Activated naive CD4-positive, alpha-beta T cell treated with anti-CD3 and anti-CD28 coated beads for 36 hours (primary cell): ENCODE data around the gene BMP2. TPM values are rescaled to one million over a fixed set of nuclear protein-coding genes. Genes with fewer than 3 reads are reported as not detected.

Source experiments
- CTCF ChIA-PET: fragments of 350-600 bp; sonication (Branson Sonifier 250); formaldehyde crosslinking; loops from one replicate; lab custom pipeline; 2021; ENCODE audit warnings: antibody characterized with exemption; lab: Charles Lee
- DNase-seq: peaks from one replicate; pipeline ENCODE4 v3.0.0-alpha.2; 2020
- H3K27ac Mint-ChIP-seq: one replicate; pipeline ENCODE4 v1.8.0; 2021; ENCODE audit warnings: mild to moderate bottlenecking, mixed read lengths
- H3K27me3 Mint-ChIP-seq: one replicate; pipeline ENCODE4 v1.8.0; 2021; ENCODE audit warnings: low read depth, mixed read lengths
- H3K36me3 Mint-ChIP-seq: one replicate; pipeline ENCODE4 v1.8.0; 2021; ENCODE audit warnings: low read depth, mixed read lengths
- H3K4me1 Mint-ChIP-seq: one replicate; pipeline ENCODE4 v1.8.0; 2021; ENCODE audit warnings: low read depth, mixed read lengths
- H3K4me3 Mint-ChIP-seq: one replicate; pipeline ENCODE4 v1.8.0; 2021; ENCODE audit warnings: mild to moderate bottlenecking, moderate library complexity, mixed read lengths
- H3K9me3 Mint-ChIP-seq: one replicate; pipeline ENCODE4 v1.8.0; 2021; ENCODE audit warnings: mixed read lengths
- intact Hi-C: fragments of 100-400 bp; cut with micrococcal nuclease; formaldehyde crosslinking; loops from one replicate; pipeline ENCODE4 v1.15.1; 2023
- total RNA-seq, 2 experiments: library from RNA; stranded (reverse); gene quantifications; one replicate each; pipeline ENCODE4 v1.2.3, GENCODE V29; 2021

BMP2 gene
- total RNA-seq = not detected

DNA sequence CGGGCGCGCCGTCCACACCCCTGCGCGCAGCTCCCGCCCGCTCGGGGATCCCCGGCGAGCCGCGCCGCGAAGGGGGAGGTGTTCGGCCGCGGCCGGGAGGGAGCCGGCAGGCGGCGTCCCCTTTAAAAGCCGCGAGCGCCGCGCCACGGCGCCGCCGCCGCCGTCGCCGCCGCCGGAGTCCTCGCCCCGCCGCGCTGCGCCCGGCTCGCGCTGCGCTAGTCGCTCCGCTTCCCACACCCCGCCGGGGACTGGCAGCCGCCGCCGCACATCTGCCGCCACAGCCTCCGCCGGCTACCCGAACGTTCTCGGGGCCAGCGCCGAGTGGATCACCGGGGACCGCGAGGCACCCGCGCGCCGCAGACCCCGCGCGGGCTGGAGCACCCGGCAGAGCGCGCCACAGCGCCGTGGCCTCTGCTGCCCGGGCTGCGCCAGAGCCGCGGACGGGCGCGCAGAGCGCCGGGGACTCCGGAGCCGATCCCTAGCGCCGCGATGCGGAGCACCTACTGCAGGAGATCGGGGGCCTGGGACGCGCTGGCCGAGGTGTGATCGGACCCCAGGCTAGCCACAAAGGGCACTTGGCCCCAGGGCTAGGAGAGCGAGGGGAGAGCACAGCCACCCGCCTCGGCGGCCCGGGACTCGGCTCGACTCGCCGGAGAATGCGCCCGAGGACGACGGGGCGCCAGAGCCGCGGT, at the start of gene BMP2:
BMP2 (plus strand) TSS at position 151 of the 692 bp plus-strand sequence. CDS start 2,441 bp downstream, outside the sequence.
- intact Hi-C loops = loop anchor here (2.0 to 5.0 kb wide), 2 partner anchors 519 to 1955 kb away; no protein-coding TSS in a partner anchor
- CTCF ChIA-PET = no interaction called here
- Mint-ChIP-seq H3K9me3 (no peaks in the 10 kb centered on the region), H3K27me3 (peaks cover 56% of the 10 kb centered on the region), H3K4me1 (peaks cover 8% of the 10 kb centered on the region), H3K36me3 (no peaks in the 10 kb centered on the region), H3K27ac (no peak within 1 kb of the TSS), H3K4me3 (no peak within 1 kb of the TSS)
- DNase-seq = no peak

DNA sequence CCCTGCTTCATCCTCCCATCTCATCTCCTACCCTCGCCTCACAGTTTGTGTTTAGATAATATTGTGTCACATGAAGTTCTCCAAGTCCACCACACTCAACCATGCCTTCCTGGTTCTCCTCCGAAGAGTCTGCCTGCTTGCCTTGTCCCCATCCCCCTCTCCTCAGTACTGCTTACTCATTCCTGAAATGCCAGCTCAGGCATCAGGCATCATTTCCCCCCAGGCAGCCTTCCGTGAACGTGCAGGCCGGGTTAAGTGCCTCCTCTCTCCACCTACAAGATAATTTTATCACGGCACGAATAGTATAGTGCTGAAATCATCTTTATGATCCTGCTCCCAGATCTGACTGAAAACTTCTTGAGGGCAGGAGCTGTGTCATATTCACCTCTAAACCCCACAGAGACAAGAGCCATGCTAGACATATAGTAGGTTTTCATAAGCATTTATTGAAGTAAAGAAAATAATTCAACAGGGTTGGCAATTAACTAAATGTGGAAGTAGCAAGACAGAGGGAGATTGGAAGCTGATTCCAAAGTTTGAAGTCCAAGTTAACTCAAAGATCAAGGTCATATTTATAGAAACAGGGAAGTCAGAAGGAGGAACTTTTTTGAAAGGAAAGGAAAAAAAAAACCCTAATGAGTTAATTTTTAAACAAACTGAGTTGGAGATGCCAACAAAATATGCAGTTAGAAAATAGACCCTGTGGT, 48.7 kb upstream of the BMP2 start:
- intact Hi-C loops = no loop called here
- DNase-seq = no peak
- CTCF ChIA-PET = no interaction called here
- Mint-ChIP-seq H3K4me3 (no peak overlapping the region), H3K27ac (no peak overlapping the region), H3K4me1 (no peaks in the 10 kb centered on the region), H3K9me3 (peaks cover 2% of the 10 kb centered on the region), H3K36me3 (no peaks in the 10 kb centered on the region), H3K27me3 (no peaks in the 10 kb centered on the region)

DNA sequence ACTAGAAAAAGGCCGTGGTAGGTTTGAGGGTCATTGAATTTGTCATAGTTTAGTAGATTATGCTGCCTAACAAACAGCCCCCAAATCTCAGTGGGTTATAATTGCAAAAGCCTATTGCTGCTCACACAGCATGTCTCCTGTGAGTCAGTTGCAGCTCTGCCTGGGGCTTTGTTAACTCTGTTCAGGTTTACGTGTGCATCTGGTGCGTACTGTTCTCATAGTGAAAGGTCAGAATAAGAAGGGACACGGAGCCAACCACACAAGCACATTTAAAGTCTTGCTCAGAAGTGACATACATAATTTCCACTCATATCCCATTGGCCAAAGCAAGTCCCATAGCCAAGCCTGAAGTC, 48.1 kb upstream of the BMP2 start:
- intact Hi-C loops = no loop called here
- CTCF ChIA-PET = no interaction called here
- H3K27ac Mint-ChIP-seq = no peak overlapping the region
- H3K4me3 Mint-ChIP-seq = no peak overlapping the region
- H3K9me3 Mint-ChIP-seq = peaks cover 2% of the 10 kb centered on the region
- H3K36me3 Mint-ChIP-seq = no peaks in the 10 kb centered on the region
- no peaks in the 10 kb centered on the region for H3K27me3 Mint-ChIP-seq
- no peaks in the 10 kb centered on the region for H3K4me1 Mint-ChIP-seq
- no peak for DNase-seq

DNA sequence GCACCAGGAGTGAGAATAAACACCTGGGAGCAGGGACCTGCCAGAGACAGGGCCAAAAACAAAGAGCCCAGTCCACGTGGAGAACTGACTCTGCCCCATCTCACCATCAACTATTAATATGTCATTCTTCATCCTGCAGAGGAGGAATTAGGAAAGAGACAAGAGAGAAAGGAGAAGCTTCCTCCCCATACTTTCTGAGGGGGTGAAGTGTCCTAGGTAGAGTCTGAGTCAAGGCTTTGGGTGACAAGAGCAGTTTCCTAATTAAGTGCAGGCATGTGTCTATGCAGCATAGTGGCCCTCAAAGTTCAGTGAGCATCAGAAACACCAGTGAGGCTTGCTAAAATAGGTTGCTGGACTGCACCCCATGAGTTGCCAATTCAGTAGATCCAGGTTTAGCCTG, 40.7 kb upstream of the BMP2 start:
- no peaks in the 10 kb centered on the region for H3K4me1 Mint-ChIP-seq
- H3K4me3 Mint-ChIP-seq = no peak overlapping the region
- no peaks in the 10 kb centered on the region for H3K27me3 Mint-ChIP-seq
- H3K36me3 Mint-ChIP-seq = no peaks in the 10 kb centered on the region
- no peak overlapping the region for H3K27ac Mint-ChIP-seq
- DNase-seq = no peak
- peaks cover 1% of the 10 kb centered on the region for H3K9me3 Mint-ChIP-seq
- CTCF ChIA-PET = no interaction called here
- intact Hi-C loops = no loop called here

DNA sequence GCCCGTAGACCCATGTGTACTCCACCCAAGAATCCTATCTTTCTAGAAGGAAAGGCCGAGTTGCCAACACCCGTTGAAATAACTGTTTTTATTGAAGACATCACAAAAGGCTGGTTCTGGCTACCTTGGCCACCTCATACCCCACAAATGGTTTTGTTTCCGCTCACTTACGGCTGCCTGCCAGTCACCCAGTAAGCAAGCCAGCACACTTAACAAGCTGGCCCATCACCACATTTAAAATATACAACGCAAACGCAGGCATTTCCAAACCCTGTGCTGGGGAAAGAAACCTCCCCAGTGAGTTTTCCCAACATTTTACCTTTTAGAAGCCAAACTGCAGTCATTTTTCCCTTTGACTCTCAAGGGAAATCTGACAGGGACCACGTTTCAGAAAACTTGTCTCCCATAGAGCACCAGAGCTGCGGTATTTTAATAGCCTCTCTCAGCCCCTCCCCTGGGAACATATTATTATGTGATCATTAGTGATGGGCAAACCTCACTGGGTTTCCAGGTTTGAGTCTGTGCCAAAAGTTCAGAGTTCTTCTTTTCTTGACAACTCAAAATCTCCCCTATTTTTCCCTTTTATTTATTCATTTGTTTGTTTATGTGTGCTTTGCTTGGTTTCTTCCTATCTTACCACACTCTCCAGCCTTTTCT, 36.7 kb upstream of the BMP2 start:
- Mint-ChIP-seq H3K27me3 (no peaks in the 10 kb centered on the region), H3K4me1 (no peaks in the 10 kb centered on the region), H3K36me3 (no peaks in the 10 kb centered on the region), H3K27ac (no peak overlapping the region), H3K9me3 (peaks cover 2% of the 10 kb centered on the region), H3K4me3 (no peak overlapping the region)
- CTCF ChIA-PET = no interaction called here
- DNase-seq = no peak
- intact Hi-C loops = no loop called here

DNA sequence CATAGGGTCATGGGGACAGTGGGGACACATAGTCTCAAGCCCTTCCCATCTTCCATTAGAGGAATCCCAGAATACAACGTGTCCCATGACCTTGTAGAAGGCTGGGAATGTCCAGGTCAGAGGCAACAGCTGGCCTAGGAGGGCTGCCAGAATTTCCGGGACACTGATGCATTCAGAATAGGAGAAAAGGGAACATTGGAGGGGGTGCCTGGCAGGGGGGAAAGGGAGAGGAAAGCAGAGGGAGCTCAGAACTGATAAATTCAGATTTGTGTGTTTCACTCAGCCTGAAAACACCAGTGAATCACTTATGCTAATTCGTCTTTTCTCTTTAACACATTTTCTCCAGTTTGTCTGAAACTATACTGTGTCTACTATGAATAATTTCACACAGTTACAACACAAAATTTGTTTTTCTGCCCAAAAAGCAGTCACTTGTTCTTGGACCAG, 35.5 kb upstream of the BMP2 start:
- H3K4me3 Mint-ChIP-seq = no peak overlapping the region
- no peaks in the 10 kb centered on the region for H3K27me3 Mint-ChIP-seq
- intact Hi-C loops = no loop called here
- H3K36me3 Mint-ChIP-seq = no peaks in the 10 kb centered on the region
- no peaks in the 10 kb centered on the region for H3K4me1 Mint-ChIP-seq
- no peak overlapping the region for H3K27ac Mint-ChIP-seq
- CTCF ChIA-PET = no interaction called here
- peaks cover 4% of the 10 kb centered on the region for H3K9me3 Mint-ChIP-seq
- DNase-seq = no peak

DNA sequence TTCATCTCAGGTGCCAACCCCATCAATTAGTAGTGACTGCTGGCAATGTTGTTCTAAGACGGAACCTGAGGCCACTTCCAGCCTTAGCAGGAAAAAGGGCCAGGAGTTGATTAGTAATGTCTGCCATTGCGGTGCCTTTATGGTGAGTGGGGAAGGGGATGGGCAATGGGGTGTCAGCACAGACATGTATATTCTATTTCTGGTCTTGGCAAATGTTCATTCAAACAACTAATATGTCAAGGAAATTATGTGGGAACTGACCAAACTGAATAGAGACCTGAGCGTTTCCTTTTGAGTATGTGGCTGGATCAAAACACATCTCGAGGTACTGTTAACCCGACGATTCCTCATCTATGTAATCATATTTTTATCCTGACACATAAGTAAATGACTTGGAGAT, 34.6 kb upstream of the BMP2 start:
- Mint-ChIP-seq H3K27me3 (no peaks in the 10 kb centered on the region), H3K9me3 (peaks cover 2% of the 10 kb centered on the region), H3K4me1 (no peaks in the 10 kb centered on the region), H3K36me3 (no peaks in the 10 kb centered on the region), H3K4me3 (no peak overlapping the region), H3K27ac (no peak overlapping the region)
- DNase-seq = no peak
- CTCF ChIA-PET = no interaction called here
- intact Hi-C loops = no loop called here

DNA sequence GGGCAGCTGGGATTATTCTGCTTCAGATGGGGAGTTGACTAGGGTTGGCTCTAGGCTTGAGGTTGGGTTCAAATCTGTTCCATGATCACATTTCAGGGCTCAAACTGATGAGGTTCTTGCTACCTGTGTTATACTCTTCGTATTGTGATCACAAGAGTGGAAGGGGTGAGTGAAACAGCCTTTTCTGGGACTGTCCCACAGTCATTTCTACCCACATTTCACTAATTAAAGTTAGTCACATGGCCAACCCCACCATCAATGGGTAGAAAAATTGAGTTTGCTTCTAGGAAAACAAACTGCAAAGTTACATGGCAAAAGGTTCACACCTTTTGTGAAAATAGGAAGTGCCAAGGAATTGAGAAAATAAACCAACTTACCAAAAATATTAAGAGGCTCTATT, 33.5 kb upstream of the BMP2 start:
- H3K9me3 Mint-ChIP-seq = peaks cover 2% of the 10 kb centered on the region
- CTCF ChIA-PET = no interaction called here
- H3K4me3 Mint-ChIP-seq = no peak overlapping the region
- H3K27me3 Mint-ChIP-seq = no peaks in the 10 kb centered on the region
- H3K4me1 Mint-ChIP-seq = no peaks in the 10 kb centered on the region
- H3K36me3 Mint-ChIP-seq = no peaks in the 10 kb centered on the region
- H3K27ac Mint-ChIP-seq = no peak overlapping the region
- DNase-seq = no peak
- intact Hi-C loops = no loop called here

DNA sequence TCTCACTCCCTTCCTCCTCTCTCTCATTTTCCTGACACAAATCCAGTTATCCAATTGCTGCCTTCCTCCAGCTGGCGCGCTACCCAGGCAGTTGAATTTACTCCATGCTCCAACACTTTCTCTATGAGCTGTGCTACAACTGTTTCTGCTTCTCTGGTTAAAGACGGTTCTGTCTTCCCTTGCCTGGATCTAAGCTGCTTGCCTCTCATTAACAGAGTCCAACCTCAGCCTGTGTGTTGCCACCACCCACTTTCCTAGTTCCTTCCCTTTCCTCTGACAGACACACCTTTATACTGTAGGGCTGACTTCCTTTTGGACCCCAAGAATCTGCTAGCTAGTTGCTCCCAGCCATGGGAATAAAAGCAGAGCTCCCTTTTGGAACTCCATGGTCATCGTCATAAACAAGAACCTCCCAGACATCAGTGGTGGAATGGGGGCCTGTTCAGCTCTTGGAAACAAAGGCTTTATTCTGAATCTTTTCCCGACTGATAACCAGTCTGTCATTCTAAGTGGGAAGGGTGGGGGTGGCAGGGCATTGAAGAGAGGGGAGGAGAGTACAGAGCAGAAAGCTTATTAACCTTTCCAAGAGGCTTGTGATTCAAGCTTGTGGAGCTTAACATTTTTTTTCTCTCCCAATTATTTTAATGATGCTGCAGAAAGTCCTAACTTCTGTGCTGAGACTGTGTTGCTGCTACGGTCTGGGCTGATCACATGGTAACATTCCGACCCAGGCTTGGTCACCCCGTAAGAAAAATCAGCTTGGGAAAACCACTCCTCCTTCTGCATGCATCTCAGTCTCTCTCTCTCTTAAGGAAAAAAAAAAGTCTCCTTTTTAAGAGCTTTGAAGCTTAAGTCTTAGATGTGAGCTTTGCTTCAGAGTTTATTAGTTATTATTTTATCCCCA, 31.3 kb upstream of the BMP2 start:
- CTCF ChIA-PET = no interaction called here
- intact Hi-C loops = no loop called here
- H3K36me3 Mint-ChIP-seq = no peaks in the 10 kb centered on the region
- no peaks in the 10 kb centered on the region for H3K27me3 Mint-ChIP-seq
- DNase-seq = no peak
- peaks cover 2% of the 10 kb centered on the region for H3K9me3 Mint-ChIP-seq
- no peak overlapping the region for H3K27ac Mint-ChIP-seq
- no peak overlapping the region for H3K4me3 Mint-ChIP-seq
- no peaks in the 10 kb centered on the region for H3K4me1 Mint-ChIP-seq

DNA sequence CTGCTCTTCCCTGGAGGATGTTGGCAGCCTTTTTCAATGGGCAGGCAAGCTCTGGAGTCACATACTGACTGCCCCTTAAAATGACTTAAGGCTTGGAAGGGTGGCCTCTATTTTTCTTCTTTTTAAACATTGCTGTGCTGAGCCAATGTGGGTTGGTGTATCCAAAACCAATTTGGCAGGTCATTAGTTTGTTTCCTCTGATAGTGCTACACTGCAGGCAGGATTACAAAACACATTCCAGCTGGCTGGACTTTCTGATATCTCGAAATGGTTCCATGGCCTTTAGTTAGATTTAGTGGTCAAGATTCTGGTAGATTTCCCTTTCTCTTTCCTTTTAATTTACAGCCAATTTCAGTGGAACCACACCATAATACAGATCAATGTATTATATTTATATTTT, 28.1 kb upstream of the BMP2 start:
- CTCF ChIA-PET = no interaction called here
- Mint-ChIP-seq H3K27me3 (no peaks in the 10 kb centered on the region), H3K4me3 (no peak overlapping the region), H3K4me1 (no peaks in the 10 kb centered on the region), H3K9me3 (peaks cover 2% of the 10 kb centered on the region), H3K27ac (no peak overlapping the region), H3K36me3 (no peaks in the 10 kb centered on the region)
- intact Hi-C loops = no loop called here
- no peak for DNase-seq

DNA sequence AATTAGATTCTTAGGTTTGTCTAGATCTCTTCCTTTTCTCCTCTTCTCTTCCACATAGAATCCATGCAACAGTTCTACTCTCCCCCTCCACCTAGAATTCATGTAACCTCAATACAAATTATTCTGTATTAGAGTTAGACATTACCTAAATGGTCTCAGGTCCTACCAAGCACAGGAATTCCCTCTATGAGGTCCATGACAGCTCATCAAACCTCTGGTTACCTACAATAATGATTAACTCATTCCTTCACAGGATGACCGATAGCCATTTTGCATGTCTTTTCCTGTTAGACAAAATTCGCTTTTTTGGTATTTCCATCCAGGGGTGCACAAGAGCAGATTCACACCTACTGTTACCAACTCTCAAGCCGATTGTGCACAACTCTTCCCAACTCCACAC, 27.4 kb upstream of the BMP2 start:
- DNase-seq = no peak
- Mint-ChIP-seq H3K27ac (no peak overlapping the region), H3K27me3 (no peaks in the 10 kb centered on the region), H3K4me3 (no peak overlapping the region), H3K4me1 (no peaks in the 10 kb centered on the region), H3K9me3 (peaks cover 2% of the 10 kb centered on the region), H3K36me3 (no peaks in the 10 kb centered on the region)
- CTCF ChIA-PET = no interaction called here
- intact Hi-C loops = no loop called here

DNA sequence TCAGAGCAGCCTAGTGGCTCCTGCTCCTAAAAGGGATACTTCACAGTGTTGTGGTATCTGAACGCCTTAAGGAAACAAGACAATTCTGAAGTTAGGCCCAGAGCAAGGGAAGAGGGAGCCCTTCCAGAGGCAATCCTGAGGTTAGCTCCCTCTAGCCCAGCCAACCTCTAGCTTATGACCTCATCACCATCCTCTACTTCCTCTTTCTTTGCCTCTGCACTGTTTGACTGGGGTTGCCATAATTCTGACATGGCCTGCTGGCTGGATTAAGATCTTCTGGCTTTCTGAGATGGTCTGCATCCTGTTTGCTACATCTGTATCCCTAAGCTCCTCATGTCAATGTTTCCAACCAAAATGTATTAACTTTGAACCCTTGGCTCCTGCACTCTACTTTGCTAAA, 23.3 kb upstream of the BMP2 start:
- no peaks in the 10 kb centered on the region for H3K36me3 Mint-ChIP-seq
- CTCF ChIA-PET = no interaction called here
- H3K27ac Mint-ChIP-seq = no peak overlapping the region
- intact Hi-C loops = no loop called here
- no peaks in the 10 kb centered on the region for H3K4me1 Mint-ChIP-seq
- no peaks in the 10 kb centered on the region for H3K27me3 Mint-ChIP-seq
- no peaks in the 10 kb centered on the region for H3K9me3 Mint-ChIP-seq
- DNase-seq = no peak
- H3K4me3 Mint-ChIP-seq = no peak overlapping the region
